ENCODE data around the gene SORCS3. TPM values are rescaled to one million over a fixed set of nuclear protein-coding genes. Genes with fewer than 3 reads are reported as not detected.

The SORCS3 gene
- total RNA-seq, 1 donor from 2014 or later: 0.26 TPM

DNA sequence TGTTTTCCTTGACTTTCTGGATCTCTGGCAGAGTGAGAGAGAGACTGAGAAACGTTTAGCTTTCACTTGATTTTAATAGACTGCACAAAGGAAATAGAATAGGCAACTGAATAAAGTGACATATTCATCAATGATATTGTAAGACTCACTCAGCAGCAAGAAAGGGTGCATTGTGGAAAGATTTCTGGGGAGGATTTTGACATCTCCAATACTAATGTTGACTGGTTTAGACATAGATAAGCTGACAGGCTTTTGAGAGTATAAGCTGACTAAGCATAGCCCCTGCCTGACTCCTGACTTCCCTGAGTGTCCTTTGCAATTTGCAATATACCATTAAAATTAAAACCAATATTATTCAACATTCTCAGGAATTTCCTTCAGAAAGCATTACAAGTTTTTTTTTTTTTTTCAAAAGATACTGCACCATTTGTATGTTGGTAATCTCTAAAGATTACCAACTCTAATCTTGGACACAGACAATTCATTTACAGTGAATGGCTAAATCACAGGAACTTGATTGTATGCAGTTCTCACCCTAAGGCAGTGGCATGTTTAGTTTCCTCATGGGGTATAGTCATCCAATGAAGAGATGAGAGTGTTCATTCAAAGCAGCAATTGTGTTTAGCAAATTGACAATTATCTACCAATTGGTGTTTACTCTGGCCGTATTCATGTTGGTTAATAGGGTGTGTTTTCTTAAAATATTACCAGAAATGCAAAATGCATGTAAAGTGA is 325.6 kb downstream of the SORCS3 start:
- TF ChIP-seq EZH2phosphoT487 (IDR thresholded peaks at IDR 0.05): no peak
- no peak for TF ChIP-seq EZH2 (IDR thresholded peaks at IDR 0.05)
- TF ChIP-seq CTCF (IDR thresholded peaks at IDR 0.05): no peak
- peaks cover 3% of the 10 kb centered on the region for H3K9me3 Mint-ChIP-seq

GRCh38 chr10:104980368-104980767 is 339.3 kb downstream of the SORCS3 start:
- no peak for TF ChIP-seq EZH2 (IDR thresholded peaks at IDR 0.05)
- no peak for TF ChIP-seq CTCF (IDR thresholded peaks at IDR 0.05)
- TF ChIP-seq EZH2phosphoT487 (IDR thresholded peaks at IDR 0.05): no peak

More for the DNA sequence above, 325.6 kb downstream of the SORCS3 start:
- H3K27ac ChIP-seq: no peak overlapping the region
- H4K20me1 ChIP-seq (ENCODE audit: low read depth): no peaks in the 10 kb centered on the region
- H3F3A ChIP-seq (ENCODE audit: low read depth): no peaks in the 10 kb centered on the region
- no peaks in the 10 kb centered on the region for H3K9me3 ChIP-seq (ENCODE audit: low read depth)
- no peaks in the 10 kb centered on the region for H3K36me3 ChIP-seq
- no peaks in the 10 kb centered on the region for H3K79me2 ChIP-seq (ENCODE audit: low read depth)
- no peak overlapping the region for H3K4me3 ChIP-seq
- no peaks in the 10 kb centered on the region for H3K4me1 ChIP-seq
- H3K4me2 ChIP-seq: no peak overlapping the region
- H3K27me3 ChIP-seq: no peaks in the 10 kb centered on the region
- no peak overlapping the region for H3K27ac Mint-ChIP-seq
- no peak overlapping the region for H3K4me3 Mint-ChIP-seq
- H3K4me1 Mint-ChIP-seq: no peaks in the 10 kb centered on the region
- no peaks in the 10 kb centered on the region for H3K36me3 Mint-ChIP-seq
- no peak overlapping the region for H3K9ac ChIP-seq
- no peaks in the 10 kb centered on the region for H3K27me3 Mint-ChIP-seq (ENCODE audit: insufficient read depth, low read depth)
- no peak for DNase-seq (ENCODE audit: low spot score)
- H2AFZ ChIP-seq (replicated peaks): no peak overlapping the region

GRCh38 chr10:104981995-104982394 is 340.9 kb downstream of the SORCS3 start:
- H3K4me3 ChIP-seq: no peak overlapping the region
- H3K4me3 Mint-ChIP-seq: no peak overlapping the region

More at GRCh38 chr10:104980368-104980767, 339.3 kb downstream of the SORCS3 start:
- no peaks in the 10 kb centered on the region for H3F3A ChIP-seq (ENCODE audit: low read depth)
- H3K27ac Mint-ChIP-seq: no peak overlapping the region
- no peaks in the 10 kb centered on the region for H4K20me1 ChIP-seq (ENCODE audit: low read depth)
- H3K27ac ChIP-seq: no peak overlapping the region
- H3K4me3 ChIP-seq: no peak overlapping the region
- H2AFZ ChIP-seq (replicated peaks): no peak overlapping the region
- H3K36me3 ChIP-seq: no peaks in the 10 kb centered on the region
- no peak overlapping the region for H3K9ac ChIP-seq
- DNase-seq (ENCODE audit: low spot score): no peak
- H3K4me1 Mint-ChIP-seq: no peaks in the 10 kb centered on the region
- no peaks in the 10 kb centered on the region for H3K9me3 ChIP-seq (ENCODE audit: low read depth)
- no peaks in the 10 kb centered on the region for H3K79me2 ChIP-seq (ENCODE audit: low read depth)
- no peaks in the 10 kb centered on the region for H3K27me3 ChIP-seq
- peaks cover 13% of the 10 kb centered on the region for H3K4me1 ChIP-seq
- no peaks in the 10 kb centered on the region for H3K27me3 Mint-ChIP-seq (ENCODE audit: insufficient read depth, low read depth)
- peaks cover 2% of the 10 kb centered on the region for H3K36me3 Mint-ChIP-seq
- H3K4me3 Mint-ChIP-seq: no peak overlapping the region
- H3K9me3 Mint-ChIP-seq: no peaks in the 10 kb centered on the region
- H3K4me2 ChIP-seq: no peak overlapping the region

More at GRCh38 chr10:104981995-104982394, 340.9 kb downstream of the SORCS3 start:
- H3K27ac ChIP-seq: no peak overlapping the region
- no peak for DNase-seq (ENCODE audit: low spot score)
- H3K4me1 Mint-ChIP-seq: no peaks in the 10 kb centered on the region
- peaks cover 4% of the 10 kb centered on the region for H3K9me3 Mint-ChIP-seq
- no peaks in the 10 kb centered on the region for H3K9me3 ChIP-seq (ENCODE audit: low read depth)
- H3K79me2 ChIP-seq (ENCODE audit: low read depth): no peaks in the 10 kb centered on the region
- H3F3A ChIP-seq (ENCODE audit: low read depth): no peaks in the 10 kb centered on the region
- H3K9ac ChIP-seq: no peak overlapping the region
- H3K27me3 ChIP-seq: no peaks in the 10 kb centered on the region
- no peak overlapping the region for H2AFZ ChIP-seq (replicated peaks)
- H3K27ac Mint-ChIP-seq: no peak overlapping the region
- H3K27me3 Mint-ChIP-seq (ENCODE audit: insufficient read depth, low read depth): no peaks in the 10 kb centered on the region
- peaks cover 13% of the 10 kb centered on the region for H3K4me1 ChIP-seq
- no peaks in the 10 kb centered on the region for H3K36me3 ChIP-seq
- H3K36me3 Mint-ChIP-seq: peaks cover 2% of the 10 kb centered on the region
- TF ChIP-seq EZH2phosphoT487 (IDR thresholded peaks at IDR 0.05): no peak
- no peak for TF ChIP-seq CTCF (IDR thresholded peaks at IDR 0.05)
- TF ChIP-seq EZH2 (IDR thresholded peaks at IDR 0.05): no peak
- peak overlapping the region; percentile 45 for H3K4me2 ChIP-seq
- no peaks in the 10 kb centered on the region for H4K20me1 ChIP-seq (ENCODE audit: low read depth)

Measured in neural progenitor cell (in vitro differentiated cells).